AG04450 (cell line): ENCODE data around the gene NOS3. TPM values are rescaled to one million over a fixed set of nuclear protein-coding genes. Genes with fewer than 3 reads are reported as not detected.

Source experiments
- CTCF ChIA-PET: fragments of 300-600, 350-600 bp; formaldehyde crosslinking; extraction: SDS; loops from one replicate; lab custom pipeline; 2022; ENCODE audit warnings: antibody characterized with exemption, inconsistent platforms; lab: Charles Lee
- POLR2A ChIA-PET: fragments of 350-600 bp; formaldehyde crosslinking; extraction: SDS; loops from one replicate; lab custom pipeline; 2021; ENCODE audit warnings: antibody characterized with exemption, inconsistent platforms; lab: Yijun Ruan, JAX
- DNase-seq: peaks from one replicate; pipeline ENCODE4 v3.0.0-alpha.2; 2011; ENCODE audit warnings: low read depth, low spot score
- H3K27ac ChIP-seq: one replicate; pipeline ENCODE4 v1.5.1; 2012; ENCODE audit warnings: low read depth, low read length, control low read depth
- H3K27me3 ChIP-seq: one replicate; pipeline ENCODE4 v1.6.0; 2012; ENCODE audit warnings: low read length; ENCODE audit not compliant: control insufficient read depth, insufficient read depth
- H3K4me3 ChIP-seq: 2 replicates; pipeline ENCODE4 v1.5.1; 2011; ENCODE audit warnings: mild to moderate bottlenecking, low read depth, low read length, control low read depth
- H3K9me3 ChIP-seq: 2 replicates; pipeline ENCODE4 v1.5.1; 2012; ENCODE audit warnings: low read length; ENCODE audit not compliant: control insufficient read depth, insufficient read depth
- CTCF ChIP-seq: IDR thresholded peaks from 2 replicates; pipeline ENCODE4 v1.5.1; 2011; ENCODE audit warnings: low read depth, low read length, control low read depth, inconsistent platforms
- polyA plus RNA-seq: library from polyadenylated mRNA; depleted of rRNA; stranded (reverse); fragments of >200 nt; gene quantifications from 2 replicates; pipeline ENCODE4 v1.2.3, GENCODE V29; 2011

Gene NOS3
- polyA plus RNA-seq, 1 experiment = 0.60 TPM

GRCh38 chr7:151016942-151017341 is 26.1 kb downstream of the NOS3 start:
- ChIA-PET POLR2A (no interaction called here), CTCF (interaction anchor here (0.6 to 4.0 kb wide), 5 partner anchors 12 to 118 kb away, joined by 3 to 32 read pairs (median 5); no protein-coding TSS in a partner anchor)
- Histone ChIP-seq H3K27ac (no peak overlapping the region), H3K9me3 (peaks cover 4% of the 10 kb centered on the region; the same call in 1 of the 2 replicates), H3K4me3 (no peak overlapping the region), H3K27me3 (peaks cover 48% of the 10 kb centered on the region)
- TF ChIP-seq CTCF = no peak
- DNase-seq = no peak

- CTCF ChIA-PET = interaction anchor here (0.7 to 4.0 kb wide), 19 partner anchors 7 to 274 kb away, joined by 3 to 32 read pairs (median 5); no protein-coding TSS in a partner anchor
- TF ChIP-seq CTCF = no peak
- no peak for DNase-seq
- Histone ChIP-seq H3K27ac (no peak overlapping the region), H3K4me3 (no peak overlapping the region), H3K27me3 (peaks cover 50% of the 10 kb centered on the region), H3K9me3 (peaks cover 4% of the 10 kb centered on the region; the same call in 1 of the 2 replicates)
- POLR2A ChIA-PET = interaction anchor here (1.3 kb wide), 1 partner anchor 11 kb away, joined by 4 read pairs; the partner anchor contains the start of gene ABCB8
Observed at GRCh38 chr7:151017370-151017952, 26.6 kb downstream of the NOS3 start.

GRCh38 chr7:151017953-151018420 is 27.2 kb downstream of the NOS3 start:
- Histone ChIP-seq H3K9me3 (peaks cover 4% of the 10 kb centered on the region; the same call in 1 of the 2 replicates), H3K4me3 (peak overlapping the region; percentile 40), H3K27me3 (peaks cover 49% of the 10 kb centered on the region), H3K27ac (no peak overlapping the region)
- ChIA-PET CTCF (interaction anchor here (0.5 to 4.0 kb wide), 37 partner anchors 8 to 273 kb away, joined by 3 to 32 read pairs (median 4); partner anchors contain the start of genes ABCB8 and CDK5), POLR2A (interaction anchor here (0.7 to 1.3 kb wide), 2 partner anchors 10 to 123 kb away, joined by 3 to 4 read pairs; partner anchors contain the start of gene ABCB8)
- DNase-seq = no peak
- peak; percentile 90 for TF ChIP-seq CTCF

GRCh38 chr7:151018421-151019129 is 27.8 kb downstream of the NOS3 start:
- H3K4me3 ChIP-seq = peak overlapping the region; percentile 40
- no peak overlapping the region for H3K27ac ChIP-seq
- ChIA-PET POLR2A (interaction anchor here (0.7 to 1.3 kb wide), 2 partner anchors 10 to 123 kb away, joined by 3 to 4 read pairs; partner anchors contain the start of gene ABCB8), CTCF (interaction anchor here (0.5 to 4.0 kb wide), 34 partner anchors 8 to 240 kb away, joined by 3 to 32 read pairs (median 4); partner anchors contain the start of genes ABCB8 and CDK5)
- H3K27me3 ChIP-seq = peaks cover 51% of the 10 kb centered on the region
- peaks cover 4% of the 10 kb centered on the region; the same call in 1 of the 2 replicates for H3K9me3 ChIP-seq
- no peak for DNase-seq
- TF ChIP-seq CTCF = no peak
